ENCODE measurements around the gene PPAN.

The PPAN gene, protein sequence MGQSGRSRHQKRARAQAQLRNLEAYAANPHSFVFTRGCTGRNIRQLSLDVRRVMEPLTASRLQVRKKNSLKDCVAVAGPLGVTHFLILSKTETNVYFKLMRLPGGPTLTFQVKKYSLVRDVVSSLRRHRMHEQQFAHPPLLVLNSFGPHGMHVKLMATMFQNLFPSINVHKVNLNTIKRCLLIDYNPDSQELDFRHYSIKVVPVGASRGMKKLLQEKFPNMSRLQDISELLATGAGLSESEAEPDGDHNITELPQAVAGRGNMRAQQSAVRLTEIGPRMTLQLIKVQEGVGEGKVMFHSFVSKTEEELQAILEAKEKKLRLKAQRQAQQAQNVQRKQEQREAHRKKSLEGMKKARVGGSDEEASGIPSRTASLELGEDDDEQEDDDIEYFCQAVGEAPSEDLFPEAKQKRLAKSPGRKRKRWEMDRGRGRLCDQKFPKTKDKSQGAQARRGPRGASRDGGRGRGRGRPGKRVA

GRCh38 chr19:10106100-10106936 lies at the start of gene PPAN:
TSS of gene PPAN (plus strand) at chr19:10106362. CDS start at chr19:10106395, 33 bp downstream.
- DNase-seq, result peak; percentile 98

GRCh38 chr19:10061717-10062310 lies 44.3 kb upstream of the PPAN start:
- no peak for DNase-seq

DNA sequence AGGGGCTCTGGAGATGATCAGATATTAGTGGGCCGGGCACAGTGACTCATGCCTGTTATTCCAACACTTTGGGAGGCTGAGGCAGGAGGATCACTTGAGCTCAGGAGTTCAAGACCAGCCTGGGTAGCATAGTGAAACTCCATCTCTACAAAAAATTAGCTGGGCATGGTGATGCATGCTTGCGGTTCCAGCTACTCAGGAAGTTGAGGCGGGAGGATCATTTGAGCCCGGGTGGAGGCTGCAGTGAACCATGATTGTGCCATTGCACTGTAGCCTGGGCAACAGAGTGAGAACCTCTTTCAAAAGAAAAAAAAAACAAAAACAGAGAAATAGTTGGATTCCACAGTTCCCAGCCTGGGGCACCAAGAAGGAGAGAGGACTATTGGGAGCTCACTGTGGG lies 38.0 kb upstream of the PPAN start:
- no peak for DNase-seq

- DNase-seq, result no peak
Observed at GRCh38 chr19:10069046-10069445, 37.1 kb upstream of the PPAN start.

- DNase-seq, result no peak
Observed at GRCh38 chr19:10070730-10071446, 35.3 kb upstream of the PPAN start.

DNA sequence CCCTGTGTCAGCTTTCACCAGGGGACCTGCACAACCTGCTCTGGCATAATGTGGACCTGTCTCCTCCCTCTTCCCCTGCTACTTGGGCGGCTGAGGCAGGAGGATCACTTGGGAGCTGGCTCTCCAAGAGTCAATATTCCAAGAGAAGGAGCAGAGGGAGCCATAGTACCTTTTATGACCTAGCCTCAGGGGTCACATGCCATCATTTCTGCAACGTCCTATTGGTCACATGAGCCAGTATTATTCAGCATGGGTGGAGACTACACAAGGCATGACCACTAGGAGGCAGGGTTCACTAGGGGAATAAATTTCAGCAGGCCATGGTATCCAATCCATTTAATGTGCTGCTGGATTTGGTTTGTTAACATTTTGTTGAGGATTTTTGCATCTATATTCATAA lies 32.0 kb upstream of the PPAN start:
- DNase-seq, result peak; percentile 52

DNA sequence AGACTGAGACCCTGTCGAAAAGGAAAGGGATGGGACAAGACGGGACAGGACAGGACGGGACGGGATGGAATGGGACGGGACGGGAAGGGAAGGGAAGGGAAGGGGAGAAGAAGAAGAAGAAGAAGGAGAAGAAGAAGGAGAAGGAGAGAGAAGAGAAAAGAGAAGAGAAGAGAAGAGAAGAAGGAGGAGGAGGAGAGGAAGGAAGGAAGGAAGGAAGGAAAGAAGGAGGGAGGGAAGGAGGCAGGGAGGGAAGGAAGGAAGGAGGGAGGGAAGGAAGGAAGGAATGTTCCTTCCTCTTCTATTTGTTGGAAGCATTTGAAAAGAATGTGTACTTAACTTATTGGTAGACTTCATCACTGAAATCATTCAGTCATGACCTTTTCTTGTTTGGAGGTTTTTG lies 29.6 kb upstream of the PPAN start:
- DNase-seq, result no peak

DNA sequence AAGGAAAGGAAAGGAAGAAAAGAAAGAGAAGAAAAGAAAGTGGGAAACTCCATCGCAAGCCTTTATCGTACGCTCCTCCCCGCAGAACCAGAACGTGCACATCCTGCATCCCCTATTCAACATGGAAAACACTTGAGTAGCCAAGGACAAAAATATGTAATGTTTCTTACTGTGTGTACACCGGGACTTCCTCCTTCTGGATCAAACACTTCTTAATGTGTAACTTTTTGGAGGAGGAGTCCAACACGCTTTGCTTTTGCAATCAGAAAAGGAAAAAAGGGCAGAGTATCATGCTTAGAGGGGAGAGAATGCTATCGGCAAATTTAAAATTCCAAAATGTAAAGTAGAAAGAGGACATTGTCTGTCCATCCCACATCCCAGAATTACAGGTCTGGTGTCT lies 27.8 kb upstream of the PPAN start:
- no peak for DNase-seq

DNA sequence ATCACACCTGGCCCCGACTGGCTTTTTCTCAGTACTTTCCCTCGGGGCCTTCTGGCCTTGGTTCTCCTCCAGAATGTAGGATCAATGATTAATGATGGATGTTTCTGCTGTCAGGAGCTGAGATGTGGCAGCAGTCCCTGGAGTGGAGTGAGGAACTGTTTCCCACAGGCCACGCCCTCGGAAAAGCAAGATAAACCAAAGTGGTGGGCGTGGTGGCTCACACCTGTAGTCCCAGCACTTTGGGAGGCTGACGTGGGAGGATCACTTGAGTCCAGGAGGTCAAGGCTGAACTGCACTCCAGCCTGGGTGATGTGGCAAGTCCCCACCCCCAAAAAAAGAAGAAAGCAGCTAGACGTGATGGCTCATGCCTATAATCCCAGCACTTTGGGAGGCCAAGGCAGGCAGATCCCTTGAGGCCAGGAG lies 27.1 kb upstream of the PPAN start:
- DNase-seq, result no peak

GRCh38 chr19:10083911-10084310 lies 22.3 kb upstream of the PPAN start:
- DNase-seq, result no peak

DNA sequence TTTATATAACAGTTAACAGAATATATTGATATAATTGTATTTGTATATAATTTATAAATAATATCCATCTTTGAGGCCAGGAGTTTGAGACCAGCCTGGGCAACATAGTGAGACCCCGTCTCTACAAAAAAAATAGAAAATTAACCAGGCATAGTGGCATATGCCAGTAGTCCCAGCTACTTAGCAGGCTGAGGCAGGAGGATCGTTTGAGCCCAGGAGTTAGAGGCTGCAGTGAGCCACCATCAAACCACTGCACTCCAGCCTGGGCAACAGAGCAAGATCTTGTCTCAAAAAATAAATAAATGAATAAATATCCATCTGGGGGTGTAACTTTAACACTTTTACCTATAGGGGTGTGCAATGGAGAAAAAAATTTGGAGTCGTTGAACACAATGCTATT lies 21.4 kb upstream of the PPAN start:
- DNase-seq, result no peak

- peak; percentile 92 for DNase-seq
Observed at GRCh38 chr19:10085641-10086590, 20.2 kb upstream of the PPAN start, which contains the start of gene SHFL. TSS of gene SHFL (plus strand) at chr19:10086317. CDS start at chr19:10086428, 111 bp downstream.

- peak; percentile 57 for DNase-seq
Observed at GRCh38 chr19:10086591-10087192, 19.5 kb upstream of the PPAN start.

DNA sequence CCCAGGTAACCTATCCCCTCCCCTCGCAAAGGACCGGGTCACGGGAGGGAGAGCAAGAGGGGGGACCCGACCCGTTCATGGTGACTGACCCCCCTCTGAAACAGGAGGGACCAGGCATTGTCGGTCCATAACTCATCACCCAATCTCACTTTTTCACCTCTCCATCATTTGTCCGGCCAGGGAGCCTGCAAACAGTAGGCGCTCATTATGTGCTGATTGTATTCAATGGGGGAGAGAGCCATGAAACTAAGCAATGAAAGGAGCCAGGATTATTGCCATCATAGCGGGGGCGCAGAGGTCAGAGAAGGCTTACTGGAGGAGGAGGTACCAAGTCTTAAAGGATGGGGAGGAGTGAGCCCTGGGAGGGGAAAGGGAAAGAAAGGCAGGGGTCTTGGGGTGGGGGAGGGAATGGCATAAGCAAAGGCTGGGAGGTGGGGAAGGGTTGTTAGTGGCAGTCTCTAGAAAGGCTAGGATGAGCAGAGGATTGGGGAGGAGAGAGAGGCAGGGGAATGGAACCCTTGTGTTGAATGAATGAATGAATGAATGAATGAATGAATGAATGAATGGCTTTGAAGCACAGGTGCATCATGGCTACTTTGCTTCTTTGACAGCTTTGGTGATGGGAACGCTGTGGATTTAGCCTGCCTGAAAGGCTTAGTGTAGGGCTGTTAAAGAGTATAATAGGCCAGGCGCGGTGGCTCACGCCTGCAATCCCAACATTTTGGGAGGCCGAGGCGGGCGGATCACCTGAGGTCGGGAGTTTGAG lies 18.7 kb upstream of the PPAN start:
- DNase-seq, result no peak

DNA sequence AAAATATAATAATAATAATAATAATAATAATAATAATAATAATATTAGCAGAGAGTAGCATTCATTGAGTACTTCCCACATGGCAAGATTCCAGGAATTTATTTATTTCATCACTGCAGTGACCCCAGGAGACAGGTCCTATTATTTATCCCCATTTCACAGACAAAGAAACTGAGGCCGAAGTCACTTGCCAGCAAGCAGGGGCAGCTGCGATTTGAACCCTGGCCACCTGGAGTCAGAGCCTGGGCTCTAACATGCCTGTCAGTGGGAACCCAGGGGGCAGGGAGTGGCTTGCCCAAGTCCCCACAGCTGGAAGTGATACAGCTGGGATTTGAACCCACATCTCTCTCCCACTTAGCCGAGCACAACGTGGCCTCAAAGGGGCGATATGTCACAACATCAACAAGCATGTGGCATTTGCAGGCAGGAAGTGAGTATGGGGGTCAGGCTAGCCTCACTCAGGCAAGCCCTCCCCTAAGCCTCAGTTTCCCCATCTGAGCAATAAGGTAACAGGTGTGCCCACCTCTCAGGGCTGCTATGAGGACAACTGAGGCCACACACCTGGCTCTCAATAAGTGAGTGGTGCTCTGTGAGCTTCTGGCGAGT lies 17.1 kb upstream of the PPAN start:
- DNase-seq, result no peak

GRCh38 chr19:10089801-10090375 lies 16.3 kb upstream of the PPAN start:
- no peak for DNase-seq

DNA sequence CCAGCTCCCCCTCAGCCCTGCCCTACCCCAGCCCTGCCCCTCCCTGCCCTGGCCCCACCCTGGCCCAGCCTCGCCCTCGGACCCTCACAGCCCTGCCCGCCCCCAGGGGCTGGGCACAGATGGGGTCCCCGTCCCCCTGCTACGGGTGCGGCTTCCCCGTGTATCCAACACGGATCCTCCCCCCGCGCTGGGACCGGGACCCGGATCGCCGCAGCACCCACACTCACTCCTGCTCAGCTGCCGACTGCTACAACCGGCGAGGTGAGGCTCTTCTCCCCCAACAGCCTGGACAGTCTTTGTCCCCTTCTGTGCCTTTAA lies 14.8 kb upstream of the PPAN start:
- no peak for DNase-seq

DNA sequence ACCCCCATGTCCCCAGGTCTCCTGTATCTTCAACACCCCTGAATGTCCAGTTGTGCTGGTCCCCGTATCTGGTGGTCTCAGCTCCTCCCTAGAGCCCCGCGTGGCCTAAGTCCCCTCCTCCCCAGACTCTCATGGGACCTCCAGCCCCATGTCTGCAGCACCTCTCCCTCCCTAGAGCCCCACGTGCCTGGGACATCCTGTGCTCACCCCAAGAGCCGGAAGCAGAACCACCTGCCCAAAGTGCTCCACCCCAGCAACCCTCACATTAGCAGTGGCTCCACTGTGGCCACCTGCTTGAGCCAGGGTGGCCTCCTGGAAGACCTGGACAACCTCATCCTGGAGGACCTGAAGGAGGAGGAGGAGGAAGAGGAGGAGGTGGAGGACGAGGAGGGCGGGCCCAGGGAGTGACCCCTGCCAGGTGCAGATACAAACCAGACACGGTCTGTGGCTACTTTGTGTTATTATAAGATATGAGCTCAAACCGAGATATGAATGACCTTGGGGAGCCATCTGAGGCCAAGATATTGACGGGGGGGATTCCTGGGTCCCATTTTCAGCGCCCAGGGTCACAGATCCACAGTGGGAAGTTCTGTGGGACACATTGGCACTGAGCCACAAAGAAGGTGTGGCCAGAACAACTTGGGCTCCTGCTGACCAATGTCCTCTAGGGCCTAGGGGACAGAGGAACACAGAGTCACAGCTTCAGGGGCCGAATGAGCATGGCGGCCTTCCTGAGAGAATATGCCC lies 14.1 kb upstream of the PPAN start:
- no peak for DNase-seq
